Esophagus muscularis mucosa (tissue), 4 donors: Measurements from ENCODE around the gene MRPS25.

ENCODE experiments used
- CTCF ChIP-seq, 3 experiments: fragments of 200-600 bp in 2 of 3; fragments of 450-650 bp in 1 of 3; sonication (generic) in 2 of 3; IDR thresholded peaks; one replicate each; pipeline ENCODE4 v1.5.1; 2017 to 2019; ENCODE audit warnings: antibody characterized with exemption in 3 of 3, mild to moderate bottlenecking in 2 of 3, moderate library complexity in 1 of 3
- EP300 ChIP-seq: sonication (generic); formaldehyde crosslinking; IDR thresholded peaks from one replicate; pipeline ENCODE4 v1.6.1; 2017; ENCODE audit warnings: antibody characterized with exemption
- POLR2A ChIP-seq: fragments of 450-650 bp; IDR thresholded peaks from one replicate; pipeline ENCODE4 v1.6.1; 2017; ENCODE audit warnings: antibody characterized with exemption, moderate library complexity, mild to moderate bottlenecking, low read depth
- POLR2AphosphoS5 ChIP-seq, 2 donors: sonication (generic); formaldehyde crosslinking; IDR thresholded peaks; one replicate each; pipeline ENCODE4 v1.6.1; 2017; ENCODE audit warnings: antibody characterized with exemption in 2 of 2

- TF ChIP-seq CTCF (IDR thresholded peaks at IDR 0.05) = no peak
- no peak for TF ChIP-seq POLR2A
- no peak for TF ChIP-seq POLR2AphosphoS5 (IDR thresholded peaks at IDR 0.05)
- TF ChIP-seq EP300 = no peak
These were observed 23.2 kb downstream of the MRPS25 start for GRCh38 chr3:15041950-15042349.
